SJCRH30 (cell line): Measurements from ENCODE around the gene KLHL3. TPM values are rescaled to one million over a fixed set of nuclear protein-coding genes. Genes with fewer than 3 reads are reported as not detected.
"Not testable (repeated sequence)": the region's sequence is repeated elsewhere in the genome, so short reads cannot be mapped to it uniquely, and the experiment has no call there.

Experiments
- DNase-seq, 2 experiments: peaks; one replicate each; pipeline ENCODE4 v3.0.0-alpha.2; 2015 to 2020
- H3K27ac ChIP-seq: fragments of 250-450 bp; sonication (Bioruptor Pico); 2 replicates; pipeline ENCODE4 v1.5.1; 2020; ENCODE audit warnings: mild to moderate bottlenecking, moderate library complexity
- H3K27me3 ChIP-seq: fragments of 250-450 bp; sonication (Bioruptor Pico); 2 replicates; pipeline ENCODE4 v1.5.1; 2020; ENCODE audit warnings: mild to moderate bottlenecking, moderate library complexity
- H3K36me3 ChIP-seq: fragments of 250-450 bp; sonication (Bioruptor Pico); 2 replicates; pipeline ENCODE4 v1.5.1; 2020; ENCODE audit warnings: mild to moderate bottlenecking, moderate library complexity
- H3K4me1 ChIP-seq: fragments of 250-450 bp; sonication (Bioruptor Pico); 2 replicates; pipeline ENCODE4 v1.5.1; 2020; ENCODE audit warnings: mild to moderate bottlenecking, moderate library complexity
- H3K4me3 ChIP-seq: fragments of 250-450 bp; sonication (Bioruptor Pico); 2 replicates; pipeline ENCODE4 v1.5.1; 2020; ENCODE audit warnings: mild to moderate bottlenecking, moderate library complexity
- H3K9me3 ChIP-seq: fragments of 250-450 bp; sonication (Bioruptor Pico); replicated peaks from 2 replicates; pipeline ENCODE4 v1.5.1; 2020; ENCODE audit warnings: mild to moderate bottlenecking, moderate library complexity
- total RNA-seq: library from RNA; depleted of rRNA; stranded (reverse); fragments of >200 nt; shearing (Covaris generic); gene quantifications from 2 replicates; pipeline ENCODE4 v1.2.3, GENCODE V29; 2014

The KLHL3 gene
- total RNA-seq, 1 experiment from 2014 or later: not detected

DNA sequence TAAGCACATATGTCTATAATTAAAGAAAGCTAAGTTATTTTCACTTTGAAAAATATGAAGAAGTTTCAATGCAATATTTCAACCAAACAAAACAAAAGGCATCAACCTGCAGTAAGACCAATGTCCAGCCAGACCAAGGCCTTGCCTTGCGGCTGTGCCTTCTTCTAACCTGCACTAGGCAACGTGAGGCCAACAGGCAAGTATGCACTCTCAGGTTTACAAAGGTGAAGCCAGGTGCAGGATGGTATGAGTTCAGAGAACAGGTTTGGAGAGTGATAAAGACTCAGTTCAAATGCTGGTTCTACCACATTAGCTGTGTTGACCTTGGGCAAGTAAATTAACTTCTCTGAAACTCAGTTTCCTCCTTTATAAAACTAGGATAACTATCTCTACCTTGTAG, 79.3 kb downstream of the KLHL3 start:
- H3K9me3 ChIP-seq: no peaks in the 10 kb centered on the region
- no peaks in the 10 kb centered on the region for H3K36me3 ChIP-seq
- H3K27me3 ChIP-seq: peaks cover 8% of the 10 kb centered on the region
- H3K27ac ChIP-seq: no peak overlapping the region
- H3K4me3 ChIP-seq: no peak overlapping the region
- H3K4me1 ChIP-seq: no peaks in the 10 kb centered on the region
- no peak for DNase-seq

DNA sequence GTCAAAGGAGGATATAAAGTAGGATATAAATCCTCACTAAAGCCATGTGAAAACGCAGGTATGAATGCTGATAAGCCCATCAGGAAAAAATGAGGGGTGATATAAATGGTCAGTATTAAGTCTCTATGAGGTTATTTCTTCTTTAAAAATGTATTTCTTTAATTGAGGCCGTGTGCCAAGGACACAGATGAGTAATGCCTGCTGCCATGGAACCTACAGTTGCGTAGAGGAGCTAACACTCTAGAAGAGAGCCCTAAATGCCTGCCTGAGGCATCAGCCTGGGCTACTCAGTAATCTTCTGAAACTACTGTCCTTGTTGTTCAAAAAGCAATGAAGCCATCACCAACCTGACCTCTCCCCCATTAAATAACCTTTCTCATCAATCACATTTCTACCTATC, 84.9 kb downstream of the KLHL3 start:
- H3K27ac ChIP-seq: no peak overlapping the region
- H3K36me3 ChIP-seq: no peaks in the 10 kb centered on the region
- H3K27me3 ChIP-seq: peaks cover 12% of the 10 kb centered on the region
- no peaks in the 10 kb centered on the region for H3K9me3 ChIP-seq
- no peaks in the 10 kb centered on the region for H3K4me1 ChIP-seq
- DNase-seq: no peak
- H3K4me3 ChIP-seq: no peak overlapping the region

DNA sequence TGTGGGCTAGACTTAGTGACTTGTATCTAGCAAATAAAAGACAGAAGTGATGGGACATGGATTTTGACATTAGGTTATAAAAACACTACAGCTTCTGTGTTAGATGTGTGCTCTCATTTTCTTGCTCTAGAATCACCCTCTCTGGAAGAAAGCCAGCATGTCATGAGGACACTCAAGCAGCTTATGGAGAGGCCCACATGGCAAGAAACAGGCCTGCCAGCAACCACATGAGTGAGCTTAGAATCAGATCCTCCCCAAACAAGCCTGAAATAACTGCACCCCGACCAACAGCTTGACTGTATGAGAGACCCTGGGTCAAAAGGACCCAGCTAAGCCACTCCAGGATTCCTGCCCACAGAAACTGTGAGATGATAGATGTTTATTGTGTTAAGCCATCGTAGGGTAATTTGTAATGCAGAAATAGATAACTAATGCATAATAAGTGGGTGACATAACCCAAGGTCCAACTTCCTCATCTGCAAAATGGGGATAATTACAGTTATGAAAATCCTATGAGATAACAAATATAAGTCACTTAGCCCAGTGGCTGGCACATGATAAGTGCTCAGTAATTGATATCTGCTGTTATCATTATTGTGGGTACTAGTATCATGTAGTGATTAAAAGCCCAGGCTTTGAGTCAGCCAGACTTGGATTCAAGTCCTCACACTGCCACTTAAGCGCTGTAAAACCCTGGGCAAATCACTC, 86.5 kb downstream of the KLHL3 start:
- Histone ChIP-seq H3K27ac (no peak overlapping the region), H3K27me3 (peaks cover 12% of the 10 kb centered on the region), H3K4me1 (no peaks in the 10 kb centered on the region), H3K9me3 (no peaks in the 10 kb centered on the region), H3K36me3 (no peaks in the 10 kb centered on the region), H3K4me3 (no peak overlapping the region)
- DNase-seq: no peak

DNA sequence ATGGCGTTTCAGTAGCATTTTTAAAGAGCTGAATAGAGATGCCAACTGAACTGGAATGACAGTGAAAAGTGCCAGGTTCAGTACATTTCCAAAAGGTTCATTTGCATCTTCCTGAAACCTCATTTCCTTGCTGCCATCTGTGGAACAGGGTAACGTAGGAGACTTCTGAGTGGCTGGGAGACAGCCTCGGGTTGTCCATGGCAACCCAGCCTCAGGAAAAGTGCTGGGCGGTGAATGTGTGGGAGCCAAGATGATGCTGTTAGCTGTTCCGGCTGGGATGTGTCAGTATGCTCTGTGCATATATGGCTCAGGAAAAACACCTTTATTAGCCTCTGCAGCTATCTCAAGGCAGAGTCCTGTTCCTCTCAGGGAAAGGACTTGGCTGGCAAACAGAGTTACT, 87.5 kb downstream of the KLHL3 start:
- Histone ChIP-seq H3K36me3 (no peaks in the 10 kb centered on the region), H3K4me1 (no peaks in the 10 kb centered on the region), H3K9me3 (no peaks in the 10 kb centered on the region), H3K27me3 (peaks cover 9% of the 10 kb centered on the region), H3K4me3 (no peak overlapping the region), H3K27ac (no peak overlapping the region)
- DNase-seq: no peak

DNA sequence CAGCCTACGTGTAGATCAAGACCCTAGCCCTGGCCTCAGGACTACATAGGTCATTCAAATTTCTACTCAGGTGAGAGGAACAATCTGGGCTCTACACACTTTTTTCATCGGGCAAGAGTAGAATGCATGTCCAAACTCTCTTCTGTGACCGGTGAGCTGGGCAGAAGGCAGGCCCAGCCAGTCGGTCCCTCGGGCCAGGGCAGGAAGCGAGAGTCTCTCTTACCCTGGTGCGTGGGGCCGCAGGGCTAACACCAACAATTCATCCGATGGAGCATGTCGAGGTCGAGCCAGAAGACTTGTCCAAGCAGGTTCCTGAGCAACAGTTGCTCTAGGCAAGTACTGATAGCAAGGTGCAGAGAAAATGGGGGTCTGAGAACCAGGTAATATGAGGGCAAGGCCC, 88.5 kb downstream of the KLHL3 start:
- DNase-seq: no peak
- no peak overlapping the region for H3K27ac ChIP-seq
- H3K27me3 ChIP-seq: peaks cover 8% of the 10 kb centered on the region; the same call in 1 of the 2 replicates
- H3K36me3 ChIP-seq: no peaks in the 10 kb centered on the region
- no peaks in the 10 kb centered on the region for H3K4me1 ChIP-seq
- no peaks in the 10 kb centered on the region for H3K9me3 ChIP-seq
- H3K4me3 ChIP-seq: no peak overlapping the region

DNA sequence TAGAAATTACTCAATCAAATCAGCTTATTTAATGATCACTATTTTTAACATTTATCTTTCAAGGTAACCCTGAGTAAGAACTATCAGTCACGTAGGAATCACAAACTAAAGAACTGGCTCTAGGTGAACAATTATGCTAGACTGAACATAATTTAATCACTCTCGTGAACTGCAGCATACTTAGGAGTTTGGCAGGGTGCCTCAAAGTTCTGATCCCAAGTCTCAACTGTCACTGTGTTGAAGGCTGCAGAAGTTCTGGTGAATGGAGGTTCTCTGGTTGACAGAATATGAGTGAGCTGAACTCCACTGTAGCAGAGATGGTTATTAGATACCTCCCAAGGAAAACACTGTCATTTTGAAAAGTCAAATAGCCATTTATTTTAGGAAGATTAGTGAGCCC, 89.1 kb downstream of the KLHL3 start:
- Histone ChIP-seq H3K36me3 (no peaks in the 10 kb centered on the region), H3K27me3 (peaks cover 8% of the 10 kb centered on the region; the same call in 1 of the 2 replicates), H3K4me3 (no peak overlapping the region), H3K4me1 (no peaks in the 10 kb centered on the region), H3K9me3 (no peaks in the 10 kb centered on the region), H3K27ac (no peak overlapping the region)
- DNase-seq: no peak

DNA sequence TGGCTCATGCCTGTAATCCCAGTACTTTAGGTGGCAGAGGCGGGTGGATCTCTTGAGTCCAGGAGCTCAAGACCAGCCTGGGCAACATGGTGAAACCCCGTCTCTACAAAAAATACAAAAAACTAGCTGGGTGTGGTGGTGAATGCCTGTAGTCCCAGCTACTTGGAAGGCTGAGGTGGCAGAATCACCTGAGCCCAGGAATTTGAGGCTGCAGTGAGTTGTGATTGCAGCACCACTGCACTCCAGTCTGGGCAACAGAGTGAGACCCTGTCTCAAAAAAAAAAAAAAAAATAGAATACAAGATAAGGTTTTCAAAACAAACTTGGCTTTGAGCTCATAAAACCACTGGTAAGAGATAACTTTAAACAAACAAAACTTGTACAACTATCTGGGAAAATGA, 92.8 kb downstream of the KLHL3 start:
- H3K27ac ChIP-seq, H3K4me3 ChIP-seq, H3K4me1 ChIP-seq, H3K36me3 ChIP-seq, H3K9me3 ChIP-seq, H3K27me3 ChIP-seq, DNase-seq: not testable (repeated sequence)

DNA sequence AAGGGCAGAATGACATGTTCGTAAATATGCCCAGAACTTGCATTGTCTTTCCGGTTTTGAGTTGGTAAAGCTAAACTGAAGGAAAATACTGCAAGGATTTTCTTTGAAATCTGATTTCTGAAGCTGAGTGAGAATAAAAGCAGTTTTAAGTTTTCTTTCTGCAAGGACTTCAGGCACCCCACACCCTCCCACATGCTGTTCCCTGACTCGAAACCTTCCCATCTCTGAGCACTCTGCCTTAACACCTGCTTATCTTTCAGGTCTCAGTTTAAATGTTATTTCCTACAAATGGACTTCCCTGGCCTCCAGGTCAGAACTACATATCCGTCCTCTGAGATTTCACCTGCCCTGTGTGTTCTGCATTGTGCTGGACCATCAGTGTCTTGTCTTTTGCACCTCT, 93.8 kb downstream of the KLHL3 start:
- Histone ChIP-seq H3K4me3 (no peak overlapping the region), H3K27ac (no peak overlapping the region), H3K9me3 (no peaks in the 10 kb centered on the region), H3K4me1 (no peaks in the 10 kb centered on the region), H3K36me3 (no peaks in the 10 kb centered on the region), H3K27me3 (no peaks in the 10 kb centered on the region; the same call in 1 of the 2 replicates)
- no peak for DNase-seq

DNA sequence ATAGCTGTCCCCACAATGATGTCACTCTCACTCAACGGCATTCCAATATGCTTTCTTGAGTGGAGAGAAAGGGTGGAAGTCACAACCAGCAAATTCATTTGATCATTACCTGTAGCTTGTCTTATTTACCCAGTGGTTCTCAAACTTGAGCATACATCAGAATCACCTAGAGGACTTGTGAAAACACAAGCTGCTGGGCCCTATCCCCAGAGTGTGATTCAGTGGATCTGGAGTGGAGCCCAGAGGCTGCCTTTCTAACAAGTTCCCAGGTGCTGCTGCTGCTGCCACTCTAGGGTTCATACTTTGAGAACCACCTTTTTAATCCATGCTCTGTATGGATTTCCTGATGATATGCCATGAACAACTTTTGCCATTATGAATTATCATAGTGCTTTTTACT, 94.7 kb downstream of the KLHL3 start:
- H3K4me3 ChIP-seq: no peak overlapping the region
- H3K27ac ChIP-seq: no peak overlapping the region
- no peaks in the 10 kb centered on the region for H3K4me1 ChIP-seq
- H3K27me3 ChIP-seq: no peaks in the 10 kb centered on the region; the same call in 1 of the 2 replicates
- H3K9me3 ChIP-seq: no peaks in the 10 kb centered on the region
- no peaks in the 10 kb centered on the region for H3K36me3 ChIP-seq
- no peak for DNase-seq

DNA sequence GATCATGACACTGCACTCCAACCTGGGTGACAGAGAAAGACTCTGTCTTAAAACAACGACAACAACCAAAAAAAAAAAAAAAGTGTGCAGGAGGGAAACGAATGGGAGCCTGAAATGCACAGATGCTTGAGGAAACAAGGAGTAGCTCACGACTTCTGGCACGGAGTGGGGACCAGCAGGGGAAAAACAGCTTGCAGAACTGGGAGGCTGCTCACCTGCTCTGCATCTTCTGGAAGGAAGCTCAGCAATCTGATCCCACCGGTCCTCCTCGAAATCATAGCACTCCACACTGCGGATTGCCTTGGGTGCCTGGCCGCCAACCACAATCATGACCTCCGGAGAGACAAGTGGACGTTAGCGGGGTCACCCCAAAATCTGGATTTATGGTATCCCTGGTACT, 96.2 kb downstream of the KLHL3 start:
- Histone ChIP-seq H3K4me3 (no peak overlapping the region), H3K4me1 (no peaks in the 10 kb centered on the region), H3K36me3 (no peaks in the 10 kb centered on the region), H3K27me3 (no peaks in the 10 kb centered on the region; the same call in 1 of the 2 replicates), H3K9me3 (no peaks in the 10 kb centered on the region), H3K27ac (no peak overlapping the region)
- no peak for DNase-seq

DNA sequence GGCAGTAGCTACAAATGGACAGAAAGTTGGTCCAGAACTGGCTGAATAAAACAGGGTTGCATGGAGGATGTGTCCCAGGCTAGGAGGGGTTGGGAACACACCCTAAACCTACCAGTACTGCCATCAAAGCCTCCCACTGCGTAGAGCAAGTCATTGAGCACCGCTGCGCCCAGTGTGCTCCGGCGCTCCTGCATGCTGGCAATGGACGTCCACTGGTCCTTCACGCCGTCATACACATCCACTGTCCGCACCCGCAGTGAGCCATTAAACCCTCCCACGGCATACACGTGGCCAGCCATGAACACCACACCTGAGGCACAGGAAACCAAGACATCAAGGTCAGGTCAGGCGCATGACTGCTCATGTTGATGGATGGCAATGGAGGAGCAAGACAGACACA, 97.0 kb downstream of the KLHL3 start:
- Histone ChIP-seq H3K27ac (no peak overlapping the region), H3K9me3 (no peaks in the 10 kb centered on the region), H3K4me1 (no peaks in the 10 kb centered on the region), H3K36me3 (no peaks in the 10 kb centered on the region), H3K4me3 (no peak overlapping the region), H3K27me3 (peaks cover 2% of the 10 kb centered on the region; the same call in 1 of the 2 replicates)
- DNase-seq: no peak

DNA sequence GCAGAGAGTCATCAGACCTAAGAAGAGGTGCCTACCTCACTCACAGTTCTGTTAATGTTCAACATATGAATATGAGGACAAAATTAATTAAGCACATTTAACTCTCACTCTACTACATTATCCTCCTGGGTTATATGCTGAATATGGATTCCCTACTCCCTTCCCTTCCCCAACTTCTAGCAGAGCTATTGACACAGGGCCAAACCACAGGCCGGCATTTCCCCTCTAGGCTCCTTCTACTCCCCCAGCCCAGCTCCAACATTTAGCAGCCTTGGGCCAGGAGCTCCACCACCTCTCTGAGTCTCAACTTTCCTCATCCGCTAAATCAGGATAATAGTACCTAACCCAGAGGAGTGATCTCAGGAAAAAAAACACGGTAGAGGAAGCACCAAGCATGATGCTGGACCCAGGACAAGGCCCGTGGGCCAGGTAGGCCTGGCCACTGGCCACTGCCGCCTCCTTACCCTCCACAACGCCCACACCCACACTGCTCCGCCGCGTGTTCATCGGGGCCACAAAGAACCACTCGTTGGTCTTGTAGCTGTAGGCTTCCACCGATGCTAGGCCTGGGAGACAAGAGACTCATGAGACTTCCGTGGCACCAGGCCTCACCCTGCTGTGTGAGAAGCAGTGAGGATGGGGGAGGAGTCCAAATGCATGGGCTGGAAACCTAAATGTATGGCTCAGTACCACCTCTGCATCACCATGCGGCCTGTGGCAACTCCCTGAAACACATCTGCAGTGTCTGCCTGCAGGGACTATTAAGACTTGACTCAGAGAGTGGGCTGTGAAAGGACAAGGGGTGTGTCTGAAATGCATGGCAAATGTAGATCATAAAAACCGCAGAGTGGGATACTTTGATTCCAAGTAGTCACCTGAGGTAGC, 98.8 kb downstream of the KLHL3 start:
- Histone ChIP-seq H3K4me3 (no peak overlapping the region), H3K4me1 (no peaks in the 10 kb centered on the region), H3K27ac (no peak overlapping the region), H3K27me3 (peaks cover 5% of the 10 kb centered on the region; the same call in 1 of the 2 replicates), H3K36me3 (no peaks in the 10 kb centered on the region), H3K9me3 (0 out of 2 replicates have a peak, but pooled peaks cover 1% of the 10 kb centered on the region)
- DNase-seq: no peak

DNA sequence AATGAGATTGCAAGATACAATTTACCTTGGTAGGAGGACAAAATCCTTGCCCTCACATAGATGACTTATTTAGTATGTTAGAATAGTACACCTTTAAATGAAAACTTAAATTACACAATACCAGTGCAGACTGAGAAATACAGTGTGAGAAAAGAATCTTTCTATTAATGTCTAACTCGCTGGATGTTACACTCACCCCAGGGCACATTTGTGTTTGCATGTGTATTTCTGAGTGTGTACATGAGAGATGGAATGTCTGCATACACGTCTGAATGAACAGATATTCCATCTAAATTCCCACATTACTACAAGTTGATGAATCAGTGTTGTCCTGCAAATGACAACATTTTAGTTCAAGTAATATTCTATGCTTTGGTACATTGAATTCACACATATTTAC, 99.8 kb downstream of the KLHL3 start:
- Histone ChIP-seq H3K27ac (no peak overlapping the region), H3K36me3 (no peaks in the 10 kb centered on the region), H3K4me3 (no peak overlapping the region), H3K4me1 (no peaks in the 10 kb centered on the region), H3K27me3 (peaks cover 8% of the 10 kb centered on the region; the same call in 1 of the 2 replicates), H3K9me3 (0 out of 2 replicates have a peak, but pooled peaks cover 3% of the 10 kb centered on the region)
- no peak for DNase-seq

DNA sequence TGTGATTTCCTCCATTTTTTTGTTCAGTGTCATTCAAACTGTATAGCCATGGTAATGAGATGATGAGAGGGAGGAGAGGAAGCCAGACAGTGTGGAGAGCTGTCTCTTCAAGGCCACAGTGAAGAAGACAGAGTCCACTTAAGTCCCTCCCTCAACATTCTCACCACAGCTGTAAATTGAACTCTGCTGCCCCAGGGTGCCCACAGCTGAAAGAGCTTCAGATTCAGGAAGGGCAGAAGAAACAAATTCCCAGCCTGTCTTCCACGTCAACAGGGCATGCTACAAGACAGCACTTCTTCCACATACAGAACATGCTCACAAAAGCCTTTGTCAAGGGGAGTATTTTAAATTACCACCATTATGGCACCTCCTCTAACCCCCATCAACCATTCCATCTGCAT, 100.4 kb downstream of the KLHL3 start:
- Histone ChIP-seq H3K4me1 (no peaks in the 10 kb centered on the region), H3K4me3 (no peak overlapping the region), H3K9me3 (0 out of 2 replicates have a peak, but pooled peaks cover 3% of the 10 kb centered on the region), H3K27me3 (peaks cover 8% of the 10 kb centered on the region; the same call in 1 of the 2 replicates), H3K36me3 (no peaks in the 10 kb centered on the region), H3K27ac (no peak overlapping the region)
- no peak for DNase-seq

DNA sequence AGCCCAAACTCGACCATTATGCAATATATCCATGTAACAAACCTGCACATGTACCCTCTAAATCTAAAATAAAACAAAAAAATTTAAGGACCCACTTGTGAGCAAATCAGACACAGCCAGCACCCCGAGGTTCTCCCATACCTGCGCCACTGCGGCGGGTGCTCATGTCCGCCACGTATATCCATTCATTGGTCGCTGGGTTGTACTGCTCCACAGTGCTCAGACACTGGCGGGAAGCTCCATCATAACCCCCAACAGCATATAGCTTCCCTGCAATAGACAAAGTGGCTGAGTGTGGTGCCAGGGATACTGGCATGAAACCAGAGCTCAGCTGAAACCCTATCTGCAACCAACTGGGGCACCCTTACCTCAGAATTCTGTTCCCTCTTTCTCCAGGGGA, 102.0 kb downstream of the KLHL3 start:
- H3K36me3 ChIP-seq: no peaks in the 10 kb centered on the region
- H3K9me3 ChIP-seq: 0 out of 2 replicates have a peak, but pooled peaks cover 3% of the 10 kb centered on the region
- no peaks in the 10 kb centered on the region for H3K4me1 ChIP-seq
- H3K4me3 ChIP-seq: no peak overlapping the region
- no peak for DNase-seq
- 0 out of 2 replicates have a peak, but pooled peaks cover 8% of the 10 kb centered on the region for H3K27me3 ChIP-seq
- no peak overlapping the region for H3K27ac ChIP-seq
